WTC11 (cell line): ENCODE results near the gene FANCC. TPM values are rescaled to one million over a fixed set of nuclear protein-coding genes. Genes with fewer than 3 reads are reported as not detected.

Source experiments
- ATAC-seq: fragments of 200-7000 bp; cut with Tn5 transposase; 2 replicates; pipeline ENCODE4 v1.10.0; 2021; ENCODE audit warnings: mild to moderate bottlenecking, moderate library complexity
- CTCF ChIA-PET: fragments of 300-600 bp; sonication (Branson Sonifier 250); formaldehyde crosslinking; loops from one replicate; lab custom pipeline; 2021; ENCODE audit warnings: antibody characterized with exemption; lab: Charles Lee
- POLR2A ChIA-PET: fragments of 350-600 bp; sonication (Branson Sonifier 250); formaldehyde crosslinking; loops from one replicate; lab custom pipeline; 2021; ENCODE audit warnings: antibody characterized with exemption; lab: Charles Lee
- DNase-seq: peaks from one replicate; pipeline ENCODE4 v3.0.0; 2021; ENCODE audit warnings: low spot score
- H3K27ac Mint-ChIP-seq: 2 replicates; pipeline ENCODE4 v1.8.0; 2021; ENCODE audit warnings: mixed read lengths
- H3K27me3 Mint-ChIP-seq: 2 replicates; pipeline ENCODE4 v1.8.0; 2021; ENCODE audit warnings: low read depth, mild to moderate bottlenecking, moderate library complexity, mixed read lengths
- H3K36me3 Mint-ChIP-seq: 2 replicates; pipeline ENCODE4 v1.8.0; 2021; ENCODE audit warnings: mixed read lengths
- H3K4me1 Mint-ChIP-seq: 2 replicates; pipeline ENCODE4 v1.8.0; 2022; ENCODE audit warnings: mixed read lengths
- H3K4me3 Mint-ChIP-seq: 2 replicates; pipeline ENCODE4 v1.8.0; 2021; ENCODE audit warnings: mild to moderate bottlenecking, moderate library complexity, mixed read lengths
- H3K9me3 Mint-ChIP-seq: 2 replicates; pipeline ENCODE4 v1.8.0; 2021; ENCODE audit warnings: mixed read lengths
- CREB1 ChIP-seq: sonication (generic); formaldehyde crosslinking; IDR thresholded peaks from 2 replicates; pipeline ENCODE4 v1.8.0; 2023; ENCODE audit warnings: mild to moderate bottlenecking, missing genetic modification reagents
- ETV6 ChIP-seq: sonication (generic); formaldehyde crosslinking; IDR thresholded peaks from 2 replicates; pipeline ENCODE4 v1.8.1; 2022; ENCODE audit warnings: mild to moderate bottlenecking, missing genetic modification reagents
- FOXJ3 ChIP-seq: sonication (generic); formaldehyde crosslinking; IDR thresholded peaks from 2 replicates; pipeline ENCODE4 v1.9.0; 2021; ENCODE audit warnings: missing genetic modification reagents, mild to moderate bottlenecking, borderline replicate concordance
- FOXK1 ChIP-seq: sonication (generic); formaldehyde crosslinking; IDR thresholded peaks from 2 replicates; pipeline ENCODE4 v1.8.0; 2022; ENCODE audit warnings: mild to moderate bottlenecking, moderate library complexity, missing genetic modification reagents
- KAT7 ChIP-seq: sonication (generic); formaldehyde crosslinking; IDR thresholded peaks from 2 replicates; pipeline ENCODE4 v1.8.1; 2023; ENCODE audit warnings: missing genetic modification reagents, mild to moderate bottlenecking, borderline replicate concordance
- NR2C2 ChIP-seq: sonication (generic); formaldehyde crosslinking; IDR thresholded peaks from 2 replicates; pipeline ENCODE4 v1.8.0; 2022; ENCODE audit warnings: mild to moderate bottlenecking, missing genetic modification reagents
- NR3C1 ChIP-seq: sonication (generic); formaldehyde crosslinking; conservative IDR thresholded peaks from 2 replicates; pipeline ENCODE4 v1.8.1; 2023; ENCODE audit warnings: low read depth, mild to moderate bottlenecking, missing genetic modification reagents
- OVOL2 ChIP-seq: fragments of 250-450 bp; sonication (Bioruptor Pico); IDR thresholded peaks from 2 replicates; pipeline ENCODE4 v1.9.0; 2021; ENCODE audit warnings: mild to moderate bottlenecking, borderline replicate concordance
- PRRX2 ChIP-seq: fragments of 250-450 bp; sonication (Bioruptor Pico); IDR thresholded peaks from 2 replicates; pipeline ENCODE4 v1.8.0; 2021; ENCODE audit warnings: mild to moderate bottlenecking
- TEAD4 ChIP-seq: sonication (generic); formaldehyde crosslinking; IDR thresholded peaks from 2 replicates; pipeline ENCODE4 v1.8.0; 2022; ENCODE audit warnings: mild to moderate bottlenecking, missing genetic modification reagents
- ZBTB21 ChIP-seq: sonication (generic); formaldehyde crosslinking; IDR thresholded peaks from 2 replicates; pipeline ENCODE4 v1.8.1; 2023; ENCODE audit warnings: mild to moderate bottlenecking, missing genetic modification reagents, borderline replicate concordance
- ZNF396 ChIP-seq: fragments of 250-450 bp; sonication (Bioruptor Pico); IDR thresholded peaks from 2 replicates; pipeline ENCODE4 v1.8.0; 2021; ENCODE audit warnings: mild to moderate bottlenecking, moderate library complexity, borderline replicate concordance
- total RNA-seq: library from RNA; stranded (reverse); gene quantifications from 3 replicates; pipeline ENCODE4 v1.2.3, GENCODE V29; 2021
- TF ChIP-seq, protein P1 (sequence below): sonication (generic); formaldehyde crosslinking; conservative IDR thresholded peaks from 2 replicates; pipeline ENCODE4 v1.8.1; 2023; ENCODE audit warnings: mild to moderate bottlenecking, low read depth, missing genetic modification reagents, moderate library complexity
- TF ChIP-seq, protein P2 (sequence below): sonication (generic); formaldehyde crosslinking; IDR thresholded peaks from 2 replicates; pipeline ENCODE4 v1.8.1; 2022; ENCODE audit warnings: mild to moderate bottlenecking, moderate library complexity, missing genetic modification reagents
- TF ChIP-seq, protein P3 (sequence below): sonication (generic); formaldehyde crosslinking; IDR thresholded peaks from 2 replicates; pipeline ENCODE4 v1.8.1; 2023; ENCODE audit warnings: mild to moderate bottlenecking, missing genetic modification reagents

The FANCC gene
- total RNA-seq, 1 experiment from 2014 or later = 10.9 TPM

DNA sequence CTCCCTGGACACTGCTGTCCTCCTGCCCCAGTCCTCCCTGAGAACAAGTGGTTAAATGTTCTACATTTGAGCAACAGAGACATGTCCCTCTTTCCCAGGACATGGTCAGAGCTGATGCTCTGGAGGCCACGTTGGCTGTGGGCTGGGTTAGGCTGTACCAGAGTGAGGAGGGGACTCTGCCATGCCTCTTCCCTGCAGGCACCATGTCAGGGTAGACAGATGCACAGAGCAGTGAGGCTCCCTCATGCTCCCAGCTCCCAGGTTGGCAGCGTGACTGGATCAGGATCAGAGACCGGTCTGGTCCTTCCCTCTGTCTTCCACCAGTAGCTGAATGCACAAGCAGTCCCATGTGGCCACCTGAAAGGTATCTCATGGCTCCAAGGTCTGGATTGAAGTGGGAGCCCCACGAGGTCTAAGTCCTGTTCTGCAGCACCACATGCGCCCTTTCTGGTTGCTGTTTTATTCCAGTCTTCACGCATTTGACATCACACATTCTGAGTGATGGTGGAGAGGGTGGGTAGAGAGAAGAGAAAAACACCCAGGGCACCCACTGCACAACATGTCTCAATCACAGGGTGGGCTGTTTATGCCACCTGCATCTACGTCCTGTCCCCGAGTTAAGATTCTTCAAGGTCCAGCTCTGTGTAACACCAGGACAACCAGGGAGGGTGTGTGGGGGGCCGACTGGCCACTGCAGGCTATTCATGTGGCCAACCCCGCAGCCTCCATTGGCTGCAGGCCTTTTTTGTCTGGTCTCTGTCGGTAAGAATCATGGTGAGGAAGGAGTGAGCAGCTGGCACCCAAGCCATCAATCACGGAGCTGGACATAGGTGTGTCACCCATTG, 204.9 kb downstream of the FANCC start (continued):
- no peak for TF ChIP-seq TEAD4 (CRISPR knock-in tag)
- TF ChIP-seq, all 79 proteins: peak for 0

DNA sequence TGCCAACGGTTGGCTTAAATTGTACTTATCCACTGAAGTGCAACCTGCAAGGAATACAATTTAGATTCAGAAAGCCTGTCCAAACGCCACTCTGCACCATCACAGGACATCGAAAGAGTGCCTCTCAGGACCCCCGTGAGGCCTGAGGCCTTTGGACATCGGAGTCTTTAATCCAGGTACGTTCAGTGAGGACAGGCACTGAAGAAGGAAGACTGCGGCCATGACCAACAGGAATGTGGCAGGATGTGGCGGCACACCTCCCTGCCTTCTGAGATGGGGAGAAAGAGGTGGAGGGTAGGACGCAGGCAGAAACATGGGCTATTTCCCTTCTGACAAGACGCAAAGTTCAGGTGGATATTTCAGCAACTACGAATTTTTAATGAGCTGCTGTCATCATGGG, 205.8 kb downstream of the FANCC start:
- no peak for DNase-seq
- TF ChIP-seq ETV6 (CRISPR knock-in tag) (no peak), FOXJ3 (CRISPR knock-in tag) (no peak)
- TF ChIP-seq, protein P1, sequence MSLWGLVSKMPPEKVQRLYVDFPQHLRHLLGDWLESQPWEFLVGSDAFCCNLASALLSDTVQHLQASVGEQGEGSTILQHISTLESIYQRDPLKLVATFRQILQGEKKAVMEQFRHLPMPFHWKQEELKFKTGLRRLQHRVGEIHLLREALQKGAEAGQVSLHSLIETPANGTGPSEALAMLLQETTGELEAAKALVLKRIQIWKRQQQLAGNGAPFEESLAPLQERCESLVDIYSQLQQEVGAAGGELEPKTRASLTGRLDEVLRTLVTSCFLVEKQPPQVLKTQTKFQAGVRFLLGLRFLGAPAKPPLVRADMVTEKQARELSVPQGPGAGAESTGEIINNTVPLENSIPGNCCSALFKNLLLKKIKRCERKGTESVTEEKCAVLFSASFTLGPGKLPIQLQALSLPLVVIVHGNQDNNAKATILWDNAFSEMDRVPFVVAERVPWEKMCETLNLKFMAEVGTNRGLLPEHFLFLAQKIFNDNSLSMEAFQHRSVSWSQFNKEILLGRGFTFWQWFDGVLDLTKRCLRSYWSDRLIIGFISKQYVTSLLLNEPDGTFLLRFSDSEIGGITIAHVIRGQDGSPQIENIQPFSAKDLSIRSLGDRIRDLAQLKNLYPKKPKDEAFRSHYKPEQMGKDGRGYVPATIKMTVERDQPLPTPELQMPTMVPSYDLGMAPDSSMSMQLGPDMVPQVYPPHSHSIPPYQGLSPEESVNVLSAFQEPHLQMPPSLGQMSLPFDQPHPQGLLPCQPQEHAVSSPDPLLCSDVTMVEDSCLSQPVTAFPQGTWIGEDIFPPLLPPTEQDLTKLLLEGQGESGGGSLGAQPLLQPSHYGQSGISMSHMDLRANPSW (CRISPR knock-in tag) = no peak
- TF ChIP-seq, protein P2, sequence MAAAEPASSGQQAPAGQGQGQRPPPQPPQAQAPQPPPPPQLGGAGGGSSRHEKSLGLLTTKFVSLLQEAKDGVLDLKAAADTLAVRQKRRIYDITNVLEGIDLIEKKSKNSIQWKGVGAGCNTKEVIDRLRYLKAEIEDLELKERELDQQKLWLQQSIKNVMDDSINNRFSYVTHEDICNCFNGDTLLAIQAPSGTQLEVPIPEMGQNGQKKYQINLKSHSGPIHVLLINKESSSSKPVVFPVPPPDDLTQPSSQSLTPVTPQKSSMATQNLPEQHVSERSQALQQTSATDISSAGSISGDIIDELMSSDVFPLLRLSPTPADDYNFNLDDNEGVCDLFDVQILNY = no peak
- TF ChIP-seq, all 79 proteins: peak for 0
- H3K27me3 Mint-ChIP-seq = no peaks in the 10 kb centered on the region
- no peak for ATAC-seq
- ChIA-PET POLR2A (no interaction called here), CTCF (interaction anchor here (0.9 to 1.0 kb wide), 2 partner anchors 9 to 19 kb away, joined by 3 to 5 read pairs; no protein-coding TSS in a partner anchor)
- H3K4me1 Mint-ChIP-seq = peaks cover 4% of the 10 kb centered on the region
- H3K4me3 Mint-ChIP-seq = no peak overlapping the region
- H3K27ac Mint-ChIP-seq = no peak overlapping the region; the same call in 1 of the 2 replicates
- peaks cover 8% of the 10 kb centered on the region; the same call in 1 of the 2 replicates for H3K36me3 Mint-ChIP-seq
- no peaks in the 10 kb centered on the region for H3K9me3 Mint-ChIP-seq

DNA sequence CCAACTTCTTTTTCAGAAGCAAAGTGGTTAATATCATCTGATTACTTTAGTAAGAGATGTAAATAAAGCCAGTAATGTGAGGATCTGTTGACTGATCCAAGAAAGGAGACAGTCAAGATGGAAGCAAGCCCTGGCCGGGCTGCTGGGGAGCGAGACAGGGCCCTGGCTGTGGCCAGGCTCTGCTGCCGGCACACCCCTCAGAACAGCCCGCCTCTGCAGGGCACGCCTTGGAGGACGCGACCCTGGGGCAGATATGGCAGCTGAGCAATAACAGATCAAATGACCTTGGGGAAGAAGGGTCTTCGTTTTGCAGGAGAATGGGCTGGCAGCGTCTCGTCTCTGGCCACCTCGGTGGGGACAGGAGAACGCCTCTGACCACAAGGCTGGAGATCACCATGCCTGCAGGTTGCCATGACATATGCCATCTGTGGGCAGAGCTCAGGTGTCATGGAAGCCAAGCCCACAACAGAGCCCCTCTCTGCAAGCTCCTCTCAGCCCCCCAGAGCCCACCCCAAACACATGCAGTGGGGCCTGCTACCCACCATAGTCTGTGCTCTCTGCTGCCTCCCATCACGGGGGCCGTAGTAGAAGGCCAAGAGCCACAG, 206.5 kb downstream of the FANCC start:
- no peak for DNase-seq
- POLR2A ChIA-PET = no interaction called here
- Mint-ChIP-seq H3K27ac (no peak overlapping the region), H3K4me1 (peaks cover 4% of the 10 kb centered on the region), H3K27me3 (no peaks in the 10 kb centered on the region), H3K4me3 (no peak overlapping the region), H3K9me3 (no peaks in the 10 kb centered on the region), H3K36me3 (peaks cover 8% of the 10 kb centered on the region; the same call in 1 of the 2 replicates)
- ATAC-seq = no peak
- CTCF ChIA-PET = no interaction called here
- TF ChIP-seq FOXK1 (CRISPR knock-in tag) (no peak), TEAD4 (CRISPR knock-in tag) (no peak), ZBTB21 (no peak), PRRX2 (no peak), NR3C1 (no peak), KAT7 (no peak), NR2C2 (CRISPR knock-in tag) (no peak), CREB1 (CRISPR knock-in tag) (no peak), OVOL2 (CRISPR knock-in tag) (no peak)
- TF ChIP-seq, protein P3, sequence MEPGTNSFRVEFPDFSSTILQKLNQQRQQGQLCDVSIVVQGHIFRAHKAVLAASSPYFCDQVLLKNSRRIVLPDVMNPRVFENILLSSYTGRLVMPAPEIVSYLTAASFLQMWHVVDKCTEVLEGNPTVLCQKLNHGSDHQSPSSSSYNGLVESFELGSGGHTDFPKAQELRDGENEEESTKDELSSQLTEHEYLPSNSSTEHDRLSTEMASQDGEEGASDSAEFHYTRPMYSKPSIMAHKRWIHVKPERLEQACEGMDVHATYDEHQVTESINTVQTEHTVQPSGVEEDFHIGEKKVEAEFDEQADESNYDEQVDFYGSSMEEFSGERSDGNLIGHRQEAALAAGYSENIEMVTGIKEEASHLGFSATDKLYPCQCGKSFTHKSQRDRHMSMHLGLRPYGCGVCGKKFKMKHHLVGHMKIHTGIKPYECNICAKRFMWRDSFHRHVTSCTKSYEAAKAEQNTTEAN (CRISPR knock-in tag) = no peak

DNA sequence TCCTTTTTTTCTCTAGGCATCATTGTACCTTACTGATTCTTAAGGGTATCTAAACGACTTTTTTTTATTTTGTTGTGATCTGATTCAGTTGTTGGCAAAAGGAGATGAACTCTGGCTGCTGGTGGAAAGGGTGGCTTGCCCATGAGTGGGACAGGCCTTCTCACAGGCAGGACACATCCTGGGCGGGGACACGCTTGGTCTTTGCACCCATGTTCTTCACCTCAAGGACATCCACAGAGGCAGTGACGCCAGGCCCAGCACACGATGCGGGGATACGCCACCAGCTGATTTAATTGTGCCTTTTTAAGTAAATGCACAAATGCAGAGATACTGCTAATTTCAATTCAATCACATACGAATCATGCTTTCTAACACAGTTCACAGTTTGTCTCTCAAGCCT, 208.1 kb downstream of the FANCC start:
- H3K4me1 Mint-ChIP-seq = no peaks in the 10 kb centered on the region
- POLR2A ChIA-PET = no interaction called here
- H3K4me3 Mint-ChIP-seq = no peak overlapping the region
- no peaks in the 10 kb centered on the region for H3K27me3 Mint-ChIP-seq
- no peak overlapping the region for H3K27ac Mint-ChIP-seq
- H3K36me3 Mint-ChIP-seq = peaks cover 7% of the 10 kb centered on the region; the same call in 1 of the 2 replicates
- ATAC-seq (no peak), DNase-seq (no peak)
- TF ChIP-seq ZNF396 (CRISPR knock-in tag) = no peak
- CTCF ChIA-PET = interaction anchor here (1.1 kb wide), 1 partner anchor 137 kb away, joined by 3 read pairs; no protein-coding TSS in a partner anchor
- no peaks in the 10 kb centered on the region for H3K9me3 Mint-ChIP-seq
